K562 (cell line): ENCODE results near the gene ANKLE2. TPM values are rescaled to one million over a fixed set of nuclear protein-coding genes. Genes with fewer than 3 reads are reported as not detected.

Source experiments
- BMI1 ChIP-seq: fragments of 150-350 bp; IDR thresholded peaks from 2 replicates; pipeline ENCODE4 v1.6.1; 2014; ENCODE audit warnings: low read length
- MGA ChIP-seq: fragments of 450-650 bp; IDR thresholded peaks from 2 replicates; pipeline ENCODE4 v1.6.1; 2016; ENCODE audit warnings: mild to moderate bottlenecking, moderate library complexity
- OTX1 ChIP-seq: fragments of 450-650 bp; formaldehyde crosslinking; IDR thresholded peaks from 2 replicates; pipeline ENCODE4 v1.4.0; 2022; ENCODE audit warnings: mild to moderate bottlenecking
- PRDM10 ChIP-seq: fragments of 450-650 bp; IDR thresholded peaks from 2 replicates; pipeline ENCODE4 v1.6.1; 2018; ENCODE audit not compliant: partially characterized antibody
- RBM17 ChIP-seq: fragments of 200-400 bp; formaldehyde crosslinking; IDR thresholded peaks from 2 replicates; pipeline ENCODE4 v1.6.1; 2017; ENCODE audit warnings: low read depth, mild to moderate bottlenecking, low read length, borderline replicate concordance
- RUNX1 ChIP-seq: sonication (generic); IDR thresholded peaks from 2 replicates; pipeline ENCODE4 v1.6.1; 2016; ENCODE audit warnings: antibody characterized with exemption, low read depth
- ZBTB11 ChIP-seq, 3 experiments: fragments of 200-800 bp in 1 of 3; fragments of 250-450 bp in 1 of 3; fragments of 450-650 bp in 1 of 3; sonication (Bioruptor Pico) in 1 of 3; sonication (Bioruptor generic) in 1 of 3; formaldehyde crosslinking in 1 of 3; IDR thresholded peaks; 2 replicates each; pipeline versions ENCODE4 v1.6.1 to v1.8.0; 2016 to 2022; ENCODE audit warnings: mild to moderate bottlenecking in 2 of 3, missing genetic modification characterization in 2 of 3, missing compliant biosample characterization in 1 of 3, moderate library complexity in 1 of 3
- ZNF347 ChIP-seq: fragments of 450-650 bp; formaldehyde crosslinking; IDR thresholded peaks from 2 replicates; pipeline ENCODE4 v1.4.0; 2020; ENCODE audit warnings: low read depth, mild to moderate bottlenecking, moderate library complexity
- polyA plus RNA-seq, 8 experiments: library from polyadenylated mRNA; depleted of rRNA in 4 of 8; stranded (reverse) in 5 of 8; unstranded in 3 of 8; fragments of >200 nt; fragmentation: Nextera tagmentation in 2 of 8; fragmentation: Illumina TruSeq in 1 of 8; extraction: Ambion mirVana in 2 of 8; extraction: Trizol in 1 of 8; gene quantifications; 2 replicates each; pipeline versions ENCODE4 v1.2.1 to v1.2.3, GENCODE V29; 2011 to 2014; ENCODE audit warnings: inconsistent platforms in 1 of 8, missing spikeins in 1 of 8
- total RNA-seq, 7 experiments: library from RNA; depleted of rRNA in 6 of 7; stranded (reverse); fragments of >200 nt in 6 of 7; fragmentation: Illumina TruSeq in 2 of 7; extraction: Trizol in 2 of 7; gene quantifications; 2 replicates each; pipeline versions ENCODE4 v1.2.1 to v1.2.3, GENCODE V29; 2011 to 2021; ENCODE audit warnings: low replicate concordance in 1 of 7

Gene ANKLE2
- total and polyA plus RNA-seq, 9 of the 15 experiments (the other 6 are each of a cell fraction or from before 2014, with no cell fraction given), result 3.2 to 57.7 (median 45.6) TPM

GRCh38 chr12:132761921-132762583 lies 420 bp upstream of the ANKLE2 start (continued):
- TF ChIP-seq MGA, result peak; percentile 85
- TF ChIP-seq RUNX1, result no peak
- no peak for TF ChIP-seq OTX1 (CRISPR knock-in tag)
- TF ChIP-seq BMI1, result no peak
- TF ChIP-seq RBM17, result no peak
- TF ChIP-seq ZNF347, result no peak
- peak in 1 of 3 experiments; percentile 61; a peak in 2 of 6 replicates for TF ChIP-seq ZBTB11 (CRISPR knock-in tag; IDR thresholded peaks at IDR 0.05)
- no peak for TF ChIP-seq PRDM10
